Keratinocyte (primary cell): Measurements from ENCODE around the gene SPPL3. TPM values are rescaled to one million over a fixed set of nuclear protein-coding genes. Genes with fewer than 3 reads are reported as not detected.

Experiments used
- DNase-seq: peaks from one replicate; pipeline ENCODE4 v3.0.0-alpha.2; 2011; ENCODE audit warnings: low read depth, missing footprints, low spot score
- FAIRE-seq: peaks from 2 replicates; lab custom pipeline; 2011; peaks lifted over from hg19 to GRCh38; lab: Jason Lieb, UNC
- H2AFZ ChIP-seq: 2 replicates; pipeline ENCODE4 v1.6.0; 2012; ENCODE audit warnings: low read length, control low read depth, inconsistent platforms; ENCODE audit not compliant: control insufficient read depth
- H3K27ac ChIP-seq: 2 replicates; pipeline ENCODE4 v1.5.1; 2011; ENCODE audit warnings: low read length; ENCODE audit not compliant: control insufficient read depth, insufficient read depth
- H3K27me3 ChIP-seq: 3 replicates; pipeline ENCODE4 v1.6.0; 2011; ENCODE audit warnings: low read length; ENCODE audit not compliant: control insufficient read depth, insufficient read depth; ENCODE audit errors: extremely low read depth
- H3K36me3 ChIP-seq, 2 experiments: 2 replicates in 1 of 2; 3 replicates in 1 of 2; pipeline ENCODE4 v1.5.1; 2011; ENCODE audit warnings: low read length in 2 of 2, mild to moderate bottlenecking in 1 of 2; ENCODE audit not compliant: control insufficient read depth in 2 of 2, insufficient read depth in 2 of 2; ENCODE audit errors: extremely low read depth in 1 of 2
- H3K4me1 ChIP-seq: 3 replicates; pipeline ENCODE4 v1.5.1; 2011; ENCODE audit warnings: low read length; ENCODE audit not compliant: control insufficient read depth, insufficient read depth; ENCODE audit errors: extremely low read depth
- H3K4me2 ChIP-seq: 3 replicates; pipeline ENCODE4 v1.6.0; 2011; ENCODE audit warnings: low read depth, low read length; ENCODE audit not compliant: control insufficient read depth, insufficient read depth; ENCODE audit errors: extremely low read depth
- H3K4me3 ChIP-seq, 3 experiments: fragments of 200-600 bp in 1 of 3; sonication (generic) in 1 of 3; 2 replicates in 2 of 3; 3 replicates in 1 of 3; pipeline ENCODE4 v1.5.1; 2011 to 2016; ENCODE audit warnings: low read length in 3 of 3, mild to moderate bottlenecking in 3 of 3, control low read depth in 2 of 3, inconsistent platforms in 1 of 3, low read depth in 1 of 3, mixed read lengths in 1 of 3, mixed run types in 1 of 3, moderate library complexity in 1 of 3; ENCODE audit not compliant: control insufficient read depth in 2 of 3, insufficient read depth in 2 of 3; ENCODE audit errors: extremely low read depth in 1 of 3
- H3K79me2 ChIP-seq: 2 replicates; pipeline ENCODE4 v1.6.0; 2012; ENCODE audit warnings: low read length; ENCODE audit not compliant: control insufficient read depth, insufficient read depth
- H3K9ac ChIP-seq: 3 replicates; pipeline ENCODE4 v1.6.0; 2011; ENCODE audit warnings: low read length; ENCODE audit not compliant: control insufficient read depth, insufficient read depth; ENCODE audit errors: extremely low read depth
- H3K9me1 ChIP-seq: 3 replicates; pipeline ENCODE4 v1.6.0; 2011; ENCODE audit warnings: low read length; ENCODE audit not compliant: control insufficient read depth, insufficient read depth; ENCODE audit errors: extremely low read depth
- H3K9me3 ChIP-seq: 2 replicates; pipeline ENCODE4 v1.5.1; 2012; ENCODE audit warnings: low read depth, low read length; ENCODE audit not compliant: control insufficient read depth
- H4K20me1 ChIP-seq: 3 replicates; pipeline ENCODE4 v1.6.0; 2011; ENCODE audit warnings: low read length; ENCODE audit not compliant: control insufficient read depth, insufficient read depth; ENCODE audit errors: extremely low read depth
- EZH2 ChIP-seq: IDR thresholded peaks from one replicate; pipeline ENCODE4 v1.6.1; 2012; ENCODE audit warnings: inconsistent platforms, mild to moderate bottlenecking, low read length, moderate library complexity
- dilution Hi-C: fragments of 300-500 bp; cut with MboI; formaldehyde crosslinking; loops from one replicate; pipeline ENCODE4 v1.7.0; 2020; ENCODE audit warnings: low sequenced_read_pairs; ENCODE audit not compliant: extremely low pct_ligation_motif_present
- polyA plus RNA-seq, 5 experiments: library from polyadenylated mRNA; depleted of rRNA in 3 of 5; stranded (reverse) in 3 of 5; stranded (forward) in 1 of 5; unstranded in 1 of 5; fragments of >200 nt; gene quantifications; 1 replicate in 1 of 5; 2 replicates in 3 of 5; 3 replicates in 1 of 5; pipeline versions ENCODE4 v1.2.1 to v1.2.3, GENCODE V29; 2011 to 2012; ENCODE audit warnings: missing spikeins in 2 of 5, low read depth in 1 of 5, low replicate concordance in 1 of 5
- TF ChIP-seq, protein P1 (sequence below), 3 experiments: IDR thresholded peaks in 1 of 3; conservative IDR thresholded peaks in 1 of 3; optimal IDR thresholded peaks in 1 of 3; 2 replicates in 2 of 3; 3 replicates in 1 of 3; pipeline versions ENCODE3 to v1.5.1; 2011; ENCODE audit warnings: low read length in 3 of 3, mild to moderate bottlenecking in 3 of 3, moderate library complexity in 2 of 3, control low read depth in 1 of 3, inconsistent platforms in 1 of 3; ENCODE audit not compliant: insufficient read depth in 2 of 3; ENCODE audit errors: extremely low read depth in 1 of 3

Gene SPPL3
- polyA plus RNA-seq, 1 donor (not counting 4 experiments of a cell fraction or from before 2014, with no cell fraction given), result 28.3 TPM

DNA sequence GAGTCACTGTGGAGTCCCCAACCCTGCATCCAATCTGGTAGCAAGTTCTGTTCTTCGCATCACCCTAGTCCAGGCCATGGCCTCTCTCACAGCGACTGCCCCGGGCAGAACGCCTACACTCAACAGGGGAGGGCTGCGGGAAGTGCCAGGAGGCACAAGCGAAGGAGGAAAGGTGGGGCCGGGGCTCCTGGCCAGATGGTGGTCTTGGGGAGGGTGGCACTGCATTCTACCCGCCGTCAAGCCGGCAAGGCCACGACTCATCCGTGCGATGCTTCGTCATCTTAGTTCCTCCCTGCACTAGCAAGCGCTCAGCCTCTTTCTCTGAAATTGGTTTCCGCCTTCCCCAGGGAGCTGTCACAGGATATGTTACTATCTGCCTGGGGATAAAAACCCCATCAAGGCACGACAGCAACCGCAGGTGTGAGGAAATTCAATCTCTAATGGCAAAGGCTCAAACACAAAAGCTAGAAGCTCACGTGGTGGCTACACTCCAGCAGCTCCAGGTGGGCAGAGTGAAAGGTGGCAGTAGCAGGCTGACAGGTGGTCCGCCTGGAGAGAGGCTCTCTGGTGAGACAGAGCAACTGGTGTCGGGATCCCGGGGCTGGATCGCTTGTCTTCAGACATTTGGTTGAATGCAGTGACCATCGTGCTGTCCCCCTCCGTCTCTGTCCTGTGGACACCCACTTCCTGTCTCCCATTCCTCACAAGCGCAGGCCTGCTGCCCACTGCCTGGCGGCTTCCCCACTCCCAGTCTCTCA is 144.4 kb downstream of the SPPL3 start:
- Histone ChIP-seq H3K9me1 (no peaks in the 10 kb centered on the region), H4K20me1 (no peaks in the 10 kb centered on the region), H3K27ac (no peak overlapping the region), H3K27me3 (no peaks in the 10 kb centered on the region), H3K9ac (no peak overlapping the region), H3K9me3 (no peaks in the 10 kb centered on the region), H3K79me2 (no peaks in the 10 kb centered on the region), H3K4me3 (no peak overlapping the region), H3K36me3 (peaks cover 10 to 18% of the 10 kb centered on the region in 2 experiments), H3K4me1 (peaks cover 22% of the 10 kb centered on the region), H3K4me2 (no peak overlapping the region), H2AFZ (no peak overlapping the region)
- dilution Hi-C loops, result no loop called here
- FAIRE-seq (no peak), DNase-seq (no peak)
- TF ChIP-seq, protein P1, sequence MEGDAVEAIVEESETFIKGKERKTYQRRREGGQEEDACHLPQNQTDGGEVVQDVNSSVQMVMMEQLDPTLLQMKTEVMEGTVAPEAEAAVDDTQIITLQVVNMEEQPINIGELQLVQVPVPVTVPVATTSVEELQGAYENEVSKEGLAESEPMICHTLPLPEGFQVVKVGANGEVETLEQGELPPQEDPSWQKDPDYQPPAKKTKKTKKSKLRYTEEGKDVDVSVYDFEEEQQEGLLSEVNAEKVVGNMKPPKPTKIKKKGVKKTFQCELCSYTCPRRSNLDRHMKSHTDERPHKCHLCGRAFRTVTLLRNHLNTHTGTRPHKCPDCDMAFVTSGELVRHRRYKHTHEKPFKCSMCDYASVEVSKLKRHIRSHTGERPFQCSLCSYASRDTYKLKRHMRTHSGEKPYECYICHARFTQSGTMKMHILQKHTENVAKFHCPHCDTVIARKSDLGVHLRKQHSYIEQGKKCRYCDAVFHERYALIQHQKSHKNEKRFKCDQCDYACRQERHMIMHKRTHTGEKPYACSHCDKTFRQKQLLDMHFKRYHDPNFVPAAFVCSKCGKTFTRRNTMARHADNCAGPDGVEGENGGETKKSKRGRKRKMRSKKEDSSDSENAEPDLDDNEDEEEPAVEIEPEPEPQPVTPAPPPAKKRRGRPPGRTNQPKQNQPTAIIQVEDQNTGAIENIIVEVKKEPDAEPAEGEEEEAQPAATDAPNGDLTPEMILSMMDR (optimal IDR thresholded peaks at IDR 0.05 in 1 of 3, IDR thresholded peaks at IDR 0.05 in 1 of 3, conservative IDR thresholded peaks at IDR 0.05 in 1 of 3; ENCODE audit: extremely low read depth in 1 of 3, insufficient read depth in 2 of 3, low read length in 3 of 3), result no peak
- TF ChIP-seq EZH2, result no peak

DNA sequence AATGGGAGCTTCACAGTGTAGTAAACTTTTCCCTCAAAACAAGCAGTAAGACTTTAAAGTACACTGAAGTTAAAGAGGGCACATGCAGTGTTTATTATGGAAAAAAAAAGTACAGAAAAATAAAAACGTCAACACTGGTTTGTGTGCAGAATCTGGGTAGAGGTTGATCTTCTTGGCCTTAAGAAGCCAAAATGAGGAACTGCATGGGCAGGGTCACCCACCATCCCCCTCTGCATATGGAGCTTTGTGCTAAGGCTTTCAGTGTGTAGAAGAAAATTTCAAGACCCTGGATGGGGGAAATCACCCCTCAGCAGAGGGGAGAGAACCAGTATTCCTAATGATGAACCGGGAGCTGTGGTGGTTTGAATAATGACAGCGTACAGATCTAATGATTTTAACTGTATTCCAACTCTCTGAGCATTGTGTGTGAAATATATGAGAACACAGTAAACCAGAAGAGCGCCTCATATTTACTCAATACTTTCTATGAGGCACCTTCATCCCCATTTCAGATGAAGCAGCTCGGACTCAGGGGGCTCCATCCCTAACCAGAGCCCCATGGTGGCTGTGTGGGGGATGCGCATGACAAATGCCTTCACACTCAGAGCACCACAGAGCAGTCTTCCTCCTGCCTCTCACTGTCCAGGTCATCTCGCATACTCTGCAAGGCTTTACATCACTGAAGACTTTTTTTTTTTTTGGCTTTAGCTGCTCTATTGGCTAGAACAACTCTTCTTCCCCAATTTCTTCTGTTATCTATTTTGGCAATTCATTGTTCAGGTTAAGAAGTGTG is 145.2 kb downstream of the SPPL3 start:
- no peaks in the 10 kb centered on the region for H3K9me1 ChIP-seq
- H3K27me3 ChIP-seq, result no peaks in the 10 kb centered on the region
- H3K79me2 ChIP-seq, result no peaks in the 10 kb centered on the region
- peaks cover 8 to 15% of the 10 kb centered on the region in 2 experiments for H3K36me3 ChIP-seq
- H4K20me1 ChIP-seq, result no peaks in the 10 kb centered on the region
- TF ChIP-seq, protein P1 (optimal IDR thresholded peaks at IDR 0.05 in 1 of 3, IDR thresholded peaks at IDR 0.05 in 1 of 3, conservative IDR thresholded peaks at IDR 0.05 in 1 of 3; ENCODE audit: extremely low read depth in 1 of 3, insufficient read depth in 2 of 3, low read length in 3 of 3), result no peak
- TF ChIP-seq EZH2, result no peak
- no peak for FAIRE-seq
- H3K4me2 ChIP-seq, result no peak overlapping the region
- dilution Hi-C loops, result no loop called here
- no peak overlapping the region for H3K27ac ChIP-seq
- H3K9ac ChIP-seq, result no peak overlapping the region
- peaks cover 22% of the 10 kb centered on the region for H3K4me1 ChIP-seq
- no peak overlapping the region for H2AFZ ChIP-seq
- H3K9me3 ChIP-seq, result no peaks in the 10 kb centered on the region
- DNase-seq, result no peak
- H3K4me3 ChIP-seq, result no peak overlapping the region
